GM18868 (cell line): ENCODE data around the gene RASSF4.
A peak's percentile ranks its signal among the peaks of the same experiment; 100 is the strongest.

ENCODE experiments used
- ATAC-seq: cut with Tn5 transposase; IDR thresholded peaks from one replicate; pipeline ENCODE4 v1.9.1; 2021; ENCODE audit warnings: mild to moderate bottlenecking, moderate library complexity; ENCODE audit not compliant: unreplicated experiment

The RASSF4 gene

DNA sequence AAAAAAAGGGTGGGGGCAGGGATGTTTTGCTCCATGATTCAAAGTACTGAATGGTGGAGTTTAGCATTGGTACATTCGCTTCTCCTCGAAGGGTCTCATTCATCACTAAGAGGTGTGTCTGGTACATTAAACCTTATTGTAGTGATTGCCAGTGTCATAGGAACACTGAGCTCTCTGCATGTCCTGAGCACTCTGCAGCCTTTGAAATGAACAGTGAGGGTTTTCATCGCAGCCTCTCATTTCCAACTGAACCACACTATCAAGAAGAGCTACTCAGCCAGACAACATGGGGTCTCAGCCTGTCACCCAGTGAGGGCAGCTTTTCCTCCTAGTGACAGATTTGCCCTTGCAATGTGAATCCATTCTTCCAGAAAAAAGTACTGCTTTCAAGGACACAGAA is 26.6 kb downstream of the RASSF4 start:
- no peak for ATAC-seq

DNA sequence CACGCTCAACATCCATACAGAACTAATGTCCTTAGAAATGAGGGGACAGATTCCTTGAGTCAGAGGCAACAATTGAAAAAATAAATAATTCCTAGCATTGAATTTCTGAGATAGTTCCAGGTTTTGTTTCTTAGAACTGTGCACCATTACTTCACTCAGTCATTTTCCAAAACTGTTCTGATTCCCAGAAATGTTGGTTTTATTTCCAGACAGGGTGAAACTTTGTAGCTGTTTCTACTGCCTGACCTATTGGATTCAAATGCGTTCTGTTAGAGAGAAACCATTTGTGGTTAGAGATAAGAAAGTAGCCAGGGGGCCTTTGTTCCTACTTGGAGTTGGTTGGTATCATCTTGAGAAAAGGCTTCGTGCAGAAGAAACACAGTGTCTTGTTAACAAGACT is 27.1 kb downstream of the RASSF4 start:
- ATAC-seq: no peak

DNA sequence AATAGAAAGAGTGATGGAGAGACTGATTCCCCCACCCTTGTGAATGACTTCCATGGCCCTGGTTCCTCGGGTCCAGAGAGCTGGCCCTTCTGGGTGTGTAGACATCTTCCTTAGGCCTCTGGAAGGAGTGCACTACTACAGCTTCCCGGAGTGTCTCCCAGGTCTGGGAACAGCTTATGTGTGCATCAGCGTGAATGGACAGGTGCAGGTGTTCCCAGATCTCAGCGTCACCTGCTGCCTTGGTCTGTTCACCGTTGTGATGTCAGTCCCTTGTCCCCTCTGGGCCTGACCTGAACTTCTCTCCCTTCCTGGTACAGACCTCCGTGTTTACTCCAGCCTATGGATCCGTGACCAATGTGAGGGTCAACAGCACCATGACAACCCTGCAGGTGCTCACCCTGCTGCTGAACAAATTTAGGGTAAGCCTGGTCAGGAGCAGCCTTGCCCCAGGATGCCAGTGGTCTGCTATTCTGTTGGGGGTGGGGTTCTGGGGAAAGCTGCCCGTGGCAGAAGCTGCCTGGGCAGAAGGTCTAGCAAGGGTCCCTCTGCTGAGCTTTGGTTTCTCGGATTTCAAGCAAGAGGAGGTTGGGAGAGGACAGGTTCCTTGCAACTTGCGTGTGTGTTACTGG is 29.5 kb downstream of the RASSF4 start:
- ATAC-seq: no peak

GRCh38 chr10:44989597-44990301 is 30.1 kb downstream of the RASSF4 start:
- no peak for ATAC-seq

DNA sequence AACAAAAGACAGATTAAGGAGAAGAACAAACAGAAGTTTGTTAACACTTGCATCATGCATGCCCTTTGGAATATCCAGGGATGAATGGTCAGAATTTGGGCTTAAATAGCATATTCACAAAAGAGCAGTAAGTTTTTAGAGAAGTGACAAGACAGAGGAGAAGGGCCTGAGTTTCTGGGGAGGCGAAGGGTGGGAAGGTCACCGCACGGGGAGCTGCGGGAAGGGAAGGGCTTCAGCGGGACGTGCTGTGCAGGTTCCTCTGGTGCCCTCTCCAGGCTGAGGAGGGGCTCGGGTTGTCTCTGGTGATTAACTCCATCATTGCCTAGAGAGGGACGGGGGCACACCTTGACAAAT is 30.7 kb downstream of the RASSF4 start:
- ATAC-seq: no peak

DNA sequence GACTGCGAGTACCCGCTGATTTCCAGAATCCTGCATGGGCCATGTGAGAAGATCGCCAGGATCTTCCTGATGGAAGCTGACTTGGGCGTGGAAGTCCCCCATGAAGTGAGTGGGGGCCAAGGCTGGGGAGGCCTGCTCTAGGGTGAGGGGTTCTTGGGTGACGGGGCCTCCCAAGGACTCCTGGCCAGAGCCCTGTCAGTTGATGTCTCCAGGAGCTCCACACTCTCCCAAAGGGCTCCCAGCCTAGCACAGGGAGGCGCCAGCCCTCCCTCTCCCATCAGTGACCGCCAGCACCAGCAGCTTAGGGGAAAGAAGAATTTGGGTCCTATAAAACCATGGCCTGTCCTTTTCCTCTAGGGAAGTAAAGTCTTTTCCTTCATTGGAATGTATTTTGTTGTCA is 31.4 kb downstream of the RASSF4 start:
- ATAC-seq: no peak

DNA sequence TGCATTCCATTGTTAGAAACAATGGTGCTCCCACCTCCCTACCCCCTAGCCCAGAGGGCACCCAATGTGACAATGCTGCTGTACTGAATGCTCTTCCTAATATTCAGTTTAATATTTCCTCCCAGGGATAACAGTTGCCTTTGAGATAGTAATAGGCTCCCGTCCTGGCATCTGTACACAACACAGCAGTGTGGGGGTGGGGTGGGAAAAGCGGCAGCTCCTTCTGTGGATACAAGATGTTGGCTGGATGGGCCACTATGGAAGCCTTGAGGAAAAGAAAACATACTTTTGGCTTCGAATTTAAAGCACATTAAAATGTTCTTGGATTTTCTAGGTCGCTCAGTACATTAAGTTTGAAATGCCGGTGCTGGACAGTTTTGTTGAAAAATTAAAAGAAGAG is 32.0 kb downstream of the RASSF4 start:
- no peak for ATAC-seq

DNA sequence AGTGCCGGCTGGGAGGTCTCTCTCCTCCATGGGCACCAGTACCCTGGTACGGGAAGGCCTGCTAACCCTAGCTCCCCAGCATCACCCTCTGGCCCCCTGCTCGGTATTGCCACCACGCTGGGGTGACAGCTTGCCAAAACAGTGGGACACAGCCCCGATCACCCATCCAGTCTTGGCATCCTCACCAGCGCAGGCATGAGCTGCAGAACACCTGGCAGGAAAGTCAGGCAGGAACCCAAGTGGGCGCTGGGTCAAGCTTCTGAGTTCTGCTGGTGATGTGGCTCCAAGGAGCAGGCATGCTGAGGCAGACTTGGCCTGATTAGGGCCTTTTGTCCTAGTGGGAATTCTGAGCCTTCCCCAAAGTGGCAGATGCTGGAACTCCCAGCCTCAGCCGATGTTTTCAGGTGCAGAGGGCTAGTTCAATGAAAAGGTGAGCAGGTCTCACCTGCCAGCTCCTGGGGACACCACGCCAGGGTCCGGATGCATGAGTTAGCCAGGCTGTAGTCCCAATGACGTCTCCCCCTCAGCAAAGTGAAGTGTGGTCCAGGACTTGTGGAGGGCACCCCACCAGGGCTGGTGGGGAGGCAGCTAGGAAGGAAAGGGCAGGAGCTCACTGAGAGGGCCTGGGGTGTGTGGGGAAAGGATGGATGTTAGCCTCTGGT is 32.6 kb downstream of the RASSF4 start:
- no peak for ATAC-seq

GRCh38 chr10:44992732-44993225 is 33.2 kb downstream of the RASSF4 start:
- no peak for ATAC-seq

DNA sequence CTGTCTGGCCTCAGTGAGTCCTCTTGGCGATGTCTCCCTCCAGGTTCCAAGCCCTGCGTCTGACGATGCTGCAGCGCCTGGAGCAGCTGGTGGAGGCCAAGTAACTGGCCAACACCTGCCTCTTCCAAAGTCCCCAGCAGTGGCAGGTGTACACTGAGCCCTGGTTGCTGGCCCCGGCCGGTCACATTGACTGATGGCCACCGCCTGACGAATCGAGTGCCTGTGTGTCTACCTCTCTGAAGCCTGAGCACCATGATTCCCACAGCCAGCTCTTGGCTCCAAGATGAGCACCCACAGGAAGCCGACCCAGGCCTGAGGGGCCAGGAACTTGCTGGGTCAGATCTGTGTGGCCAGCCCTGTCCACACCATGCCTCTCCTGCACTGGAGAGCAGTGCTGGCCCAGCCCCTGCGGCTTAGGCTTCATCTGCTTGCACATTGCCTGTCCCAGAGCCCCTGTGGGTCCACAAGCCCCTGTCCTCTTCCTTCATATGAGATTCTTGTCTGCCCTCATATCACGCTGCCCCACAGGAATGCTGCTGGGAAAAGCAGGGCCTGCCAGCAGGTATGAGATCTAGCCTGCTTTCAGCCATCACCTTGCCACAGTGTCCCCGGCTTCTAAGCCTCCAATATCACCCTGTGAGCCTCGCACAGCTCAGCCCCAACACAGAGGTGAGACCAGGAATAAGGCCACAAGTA is 33.8 kb downstream of the RASSF4 start:
- ATAC-seq: no peak

DNA sequence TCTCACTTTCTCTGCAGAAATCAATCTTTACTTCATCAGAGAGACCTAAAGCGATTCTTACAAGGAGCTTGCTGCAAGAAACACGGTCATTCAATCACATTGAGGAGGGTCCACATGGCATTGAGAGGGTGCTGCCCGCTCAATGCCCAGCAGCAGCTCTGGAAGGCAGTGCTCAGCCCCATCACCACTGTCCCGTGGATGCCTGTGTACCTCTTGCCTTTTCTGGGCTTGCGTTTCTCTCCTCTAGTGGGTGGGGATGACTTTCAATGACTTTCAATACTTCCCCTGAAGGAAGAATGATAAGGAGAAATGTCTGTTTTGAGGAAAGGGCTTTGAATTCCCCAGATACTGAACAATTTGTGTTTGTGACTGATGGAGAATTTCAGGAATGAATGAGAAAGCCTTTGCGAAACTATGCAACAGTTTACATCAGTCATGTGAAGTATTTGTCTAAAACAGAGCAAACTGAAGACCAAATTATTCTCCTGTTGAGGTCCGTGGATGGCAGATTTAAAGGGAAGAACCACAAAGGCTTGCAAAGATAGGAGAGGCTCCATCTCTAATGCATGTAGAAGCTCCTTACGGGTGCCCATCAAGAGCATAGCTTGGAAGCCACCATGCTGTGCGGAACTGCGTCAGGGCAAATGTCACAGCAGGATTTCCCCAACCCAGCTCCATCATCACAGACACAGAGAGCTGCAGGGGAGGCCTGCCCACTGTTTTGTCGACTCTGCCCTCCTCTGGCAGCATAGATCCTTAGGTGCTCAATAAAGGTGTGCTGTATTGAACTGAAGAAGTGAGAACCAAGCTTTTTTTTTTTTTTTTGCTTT is 34.5 kb downstream of the RASSF4 start:
- no peak for ATAC-seq

DNA sequence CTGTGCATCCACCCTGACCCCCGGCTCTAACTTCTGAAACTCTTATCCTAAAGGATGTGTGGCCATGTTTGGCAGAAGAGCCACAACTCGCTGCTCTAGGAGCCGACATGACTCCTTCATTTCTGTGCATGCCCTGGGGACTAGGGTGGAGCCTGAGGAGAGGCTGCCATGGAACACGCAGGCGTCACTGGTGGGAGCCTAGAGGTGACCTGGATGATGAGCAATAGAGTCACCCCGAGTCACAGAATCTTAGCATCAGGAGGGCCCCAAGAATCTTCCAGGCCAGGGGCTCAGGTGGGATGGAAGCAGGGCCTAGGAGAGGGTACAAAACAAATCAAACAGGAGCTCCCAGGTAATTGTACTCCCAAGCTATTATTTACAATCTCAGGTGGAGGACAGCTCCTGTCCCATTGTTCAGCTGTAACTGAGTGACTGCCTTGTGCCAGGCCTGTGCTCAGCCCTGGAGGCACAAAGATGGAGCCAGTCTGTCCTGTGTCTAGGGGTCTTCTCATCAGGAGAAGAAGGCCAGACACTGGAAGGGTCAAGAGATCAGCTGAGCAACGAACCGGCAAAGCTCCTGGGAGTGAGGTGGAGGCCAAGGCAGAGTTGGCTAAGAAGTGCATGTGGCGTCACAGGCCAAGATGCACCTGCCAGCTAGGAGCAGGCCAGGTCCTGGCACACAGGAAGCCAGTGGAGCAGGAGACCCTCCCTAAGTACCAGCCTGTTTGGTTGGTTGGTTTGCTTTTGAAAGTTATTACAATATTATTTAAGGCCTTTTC is 35.3 kb downstream of the RASSF4 start:
- no peak for ATAC-seq

DNA sequence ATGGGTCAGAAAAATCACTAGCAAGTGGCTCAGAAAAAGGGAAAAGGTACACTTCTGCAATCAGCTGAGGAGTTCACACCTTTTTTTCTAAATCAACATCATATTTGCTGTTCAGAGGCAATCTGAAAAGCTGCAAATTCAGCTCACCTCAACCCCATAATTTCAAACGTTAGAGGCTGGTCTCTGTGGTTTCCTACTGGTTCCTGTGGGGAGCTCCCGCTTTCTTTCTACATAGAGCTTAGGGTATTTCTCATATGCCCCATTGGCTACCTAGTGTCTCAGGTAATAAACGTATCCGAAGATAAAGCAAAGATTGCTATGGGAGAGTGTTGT is 35.9 kb downstream of the RASSF4 start:
- ATAC-seq: no peak

DNA sequence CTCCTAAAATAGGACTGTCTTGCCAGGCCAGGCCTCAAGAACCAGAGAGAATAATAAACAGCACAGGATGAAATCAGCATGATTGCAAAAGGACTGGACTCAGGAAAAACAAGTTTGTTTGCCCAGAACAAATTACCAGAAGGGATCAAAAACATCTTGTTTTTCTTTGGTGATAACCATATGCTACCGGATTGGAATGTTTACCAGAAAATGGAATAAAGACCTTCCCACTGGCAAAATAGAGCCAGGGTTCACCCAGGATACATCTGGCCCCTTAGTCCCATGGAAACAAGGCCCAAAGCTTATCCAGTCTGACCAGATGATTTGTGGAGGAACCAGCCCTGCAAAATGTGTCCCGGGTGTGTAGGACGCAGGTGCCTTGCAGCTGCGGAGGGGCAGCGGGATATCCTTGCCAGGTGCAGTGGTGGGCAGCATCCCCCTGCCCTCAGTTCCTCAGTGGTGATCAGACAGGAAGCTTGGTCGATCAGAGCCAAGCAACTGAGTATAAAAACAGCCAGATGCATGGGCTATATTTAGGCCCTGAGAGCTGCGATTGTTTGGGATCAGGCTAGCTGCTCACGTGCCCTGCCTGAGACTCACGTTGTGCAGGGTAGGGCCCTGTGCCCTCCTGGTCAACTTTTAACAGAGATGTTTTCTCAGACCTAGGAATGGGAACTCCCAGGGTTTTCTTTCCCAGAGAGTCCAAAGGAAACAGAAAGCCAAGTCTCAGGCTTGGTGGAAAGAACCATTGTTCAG is 36.5 kb downstream of the RASSF4 start:
- no peak for ATAC-seq

GRCh38 chr10:44997105-44997748 is 37.6 kb downstream of the RASSF4 start:
- ATAC-seq: no peak

GRCh38 chr10:44998146-44998631 is 38.6 kb downstream of the RASSF4 start:
- no peak for ATAC-seq

- ATAC-seq: no peak
These were observed 40.6 kb downstream of the RASSF4 start for GRCh38 chr10:45000138-45000751.

GRCh38 chr10:45000752-45001380 is 41.3 kb downstream of the RASSF4 start, which contains the start of gene ZNF22:
Gene ZNF22 (plus strand): TSS chr10:45000923. CDS start chr10:45003369, 2,446 bp downstream.
- peak; percentile 73 for ATAC-seq
